ENCODE data around the gene FURIN. TPM values are rescaled to one million over a fixed set of nuclear protein-coding genes. Genes with fewer than 3 reads are reported as not detected.
A peak's percentile ranks its signal among the peaks of the same experiment; 100 is the strongest.

Gene FURIN
- total and polyA plus RNA-seq, 2 experiments from 2014 or later, result 57.7 to 79.6 TPM

- no peaks in the 10 kb centered on the region for H3K9me3 ChIP-seq (ENCODE audit: low read depth)
- no peaks in the 10 kb centered on the region for H3K27me3 ChIP-seq
- no peak for DNase-seq (ENCODE audit: low read depth in 1 of 2, low spot score in 1 of 2)
- H3K27ac ChIP-seq, result no peak overlapping the region
- no peak for TF ChIP-seq CTCF (IDR thresholded peaks at IDR 0.05; ENCODE audit: low read depth, low read length)
- H3K4me1 ChIP-seq (ENCODE audit: low read depth), result peaks cover 9% of the 10 kb centered on the region
- H3K4me3 ChIP-seq, result no peak overlapping the region
- H3K36me3 ChIP-seq, result no peaks in the 10 kb centered on the region
Observed at GRCh38 chr15:90857883-90858443, 10.4 kb upstream of the FURIN start.

- Histone ChIP-seq H3K4me1 (ENCODE audit: low read depth) (peaks cover 9% of the 10 kb centered on the region), H3K4me3 (no peak overlapping the region), H3K9me3 (ENCODE audit: low read depth) (no peaks in the 10 kb centered on the region), H3K27me3 (no peaks in the 10 kb centered on the region), H3K36me3 (no peaks in the 10 kb centered on the region), H3K27ac (peak overlapping the region; percentile 80)
- peak; percentile 8 to 30 for DNase-seq (ENCODE audit: low read depth in 1 of 2, low spot score in 1 of 2)
- no peak for TF ChIP-seq CTCF (IDR thresholded peaks at IDR 0.05; ENCODE audit: low read depth, low read length)
Observed at GRCh38 chr15:90859234-90860131, 8.9 kb upstream of the FURIN start.

GRCh38 chr15:90860450-90860849 is 7.9 kb upstream of the FURIN start:
- Histone ChIP-seq H3K9me3 (ENCODE audit: low read depth) (no peaks in the 10 kb centered on the region), H3K27ac (no peak overlapping the region), H3K27me3 (no peaks in the 10 kb centered on the region), H3K4me3 (no peak overlapping the region), H3K4me1 (ENCODE audit: low read depth) (peaks cover 9% of the 10 kb centered on the region), H3K36me3 (no peaks in the 10 kb centered on the region)
- no peak for TF ChIP-seq CTCF (IDR thresholded peaks at IDR 0.05; ENCODE audit: low read depth, low read length)
- no peak for DNase-seq (ENCODE audit: low read depth in 1 of 2, low spot score in 1 of 2)

GRCh38 chr15:90860942-90861675 is 7.3 kb upstream of the FURIN start:
- DNase-seq (ENCODE audit: low read depth in 1 of 2, low spot score in 1 of 2), result no peak
- TF ChIP-seq CTCF (IDR thresholded peaks at IDR 0.05; ENCODE audit: low read depth, low read length), result no peak
- Histone ChIP-seq H3K27ac (no peak overlapping the region), H3K4me3 (no peak overlapping the region), H3K9me3 (ENCODE audit: low read depth) (no peaks in the 10 kb centered on the region), H3K4me1 (ENCODE audit: low read depth) (peaks cover 9% of the 10 kb centered on the region), H3K27me3 (no peaks in the 10 kb centered on the region), H3K36me3 (no peaks in the 10 kb centered on the region)

GRCh38 chr15:90862487-90862886 is 5.9 kb upstream of the FURIN start:
- Histone ChIP-seq H3K9me3 (ENCODE audit: low read depth) (no peaks in the 10 kb centered on the region), H3K4me1 (ENCODE audit: low read depth) (peaks cover 14% of the 10 kb centered on the region), H3K27me3 (no peaks in the 10 kb centered on the region), H3K4me3 (no peak overlapping the region), H3K36me3 (no peaks in the 10 kb centered on the region), H3K27ac (no peak overlapping the region)
- TF ChIP-seq CTCF (IDR thresholded peaks at IDR 0.05; ENCODE audit: low read depth, low read length), result no peak
- no peak for DNase-seq (ENCODE audit: low read depth in 1 of 2, low spot score in 1 of 2)

Measured in cardiac muscle cell (in vitro differentiated cells and primary cell).